Panc1 (cell line): ENCODE measurements around the gene GPD1. TPM values are rescaled to one million over a fixed set of nuclear protein-coding genes. Genes with fewer than 3 reads are reported as not detected.

Source experiments
- ATAC-seq: fragments of 200-7000 bp; cut with Tn5 transposase; 2 replicates; pipeline ENCODE4 v1.9.1; 2020; ENCODE audit warnings: mild to moderate bottlenecking, moderate library complexity
- BruUV-seq: library from RNA; stranded (reverse); fragments of 400-500 nt; replicated peaks from 2 replicates; lab custom pipeline; 2021; lab: Mats Ljungman, UMichigan
- CTCF ChIA-PET: fragments of 300-600 bp; sonication (Branson Sonifier 250); formaldehyde crosslinking; loops from one replicate; lab custom pipeline; 2022; ENCODE audit warnings: antibody characterized with exemption; lab: Charles Lee
- POLR2A ChIA-PET: fragments of 300-600 bp; sonication (Branson Sonifier 250); formaldehyde crosslinking; loops from one replicate; lab custom pipeline; 2022; ENCODE audit warnings: antibody characterized with exemption; lab: Charles Lee
- DNase-seq: peaks from one replicate; pipeline ENCODE4 v3.0.0-alpha.2; 2010; ENCODE audit warnings: low read depth, low spot score
- H3K27ac ChIP-seq: 2 replicates; pipeline ENCODE4 v1.5.1; 2011; ENCODE audit warnings: mild to moderate bottlenecking, low read length, inconsistent platforms
- H3K27me3 ChIP-seq: fragments of 200-500 bp; sonication (Bioruptor generic); 2 replicates; pipeline ENCODE4 v1.6.0; 2014; ENCODE audit warnings: low read length, inconsistent platforms; ENCODE audit not compliant: control insufficient read depth, insufficient read depth
- H3K36me3 ChIP-seq: fragments of 200-500 bp; sonication (Bioruptor generic); 2 replicates; pipeline ENCODE4 v1.5.1; 2014; ENCODE audit warnings: inconsistent platforms, mild to moderate bottlenecking, low read length, moderate library complexity; ENCODE audit not compliant: control insufficient read depth, insufficient read depth
- H3K4me1 ChIP-seq: 2 replicates; pipeline ENCODE4 v1.5.1; 2011; ENCODE audit warnings: inconsistent platforms, mild to moderate bottlenecking, low read length, moderate library complexity; ENCODE audit not compliant: control insufficient read depth, insufficient read depth
- H3K4me3 ChIP-seq, 2 experiments: 2 replicates each; pipeline ENCODE4 v1.5.1; 2011 to 2012; ENCODE audit warnings: low read depth in 2 of 2, low read length in 2 of 2, mild to moderate bottlenecking in 2 of 2, inconsistent platforms in 1 of 2, moderate library complexity in 1 of 2
- H3K9me3 ChIP-seq: fragments of 200-500 bp; sonication (Bioruptor generic); 2 replicates; pipeline ENCODE4 v1.5.1; 2014; ENCODE audit warnings: low read depth, mild to moderate bottlenecking, inconsistent platforms, low read length, moderate library complexity; ENCODE audit not compliant: control insufficient read depth, insufficient read depth
- POLR2AphosphoS5 ChIP-seq: IDR thresholded peaks from 2 replicates; pipeline ENCODE4 v1.6.1; 2012; ENCODE audit warnings: mild to moderate bottlenecking, low read depth, low read length, moderate library complexity
- SIN3A ChIP-seq: IDR thresholded peaks from 2 replicates; pipeline ENCODE4 v1.6.1; 2012; ENCODE audit warnings: low read depth, mild to moderate bottlenecking, low read length, moderate library complexity, borderline replicate concordance; ENCODE audit not compliant: insufficient read depth
- TCF7L2 ChIP-seq: IDR thresholded peaks from 2 replicates; pipeline ENCODE4 v1.6.1; 2011; ENCODE audit warnings: mild to moderate bottlenecking, low read depth, low read length, inconsistent platforms
- in situ Hi-C: cut with HindIII; loops from 2 replicates; pipeline ENCODE4 v1.10.0; 2016; ENCODE audit warnings: low sequenced_read_pairs, low pct_unique_long_range_greater_than_20kb
- intact Hi-C: fragments of 100-400 bp; cut with micrococcal nuclease; formaldehyde crosslinking; loops from one replicate; pipeline ENCODE4 v1.10.0; 2022; ENCODE audit not compliant: unreplicated experiment
- total RNA-seq: library from RNA; stranded (reverse); gene quantifications from one replicate; pipeline ENCODE4 v1.2.1, GENCODE V29; 2021; ENCODE audit not compliant: unreplicated experiment
- TF ChIP-seq, protein P1 (sequence below), 2 experiments: IDR thresholded peaks; 2 replicates each; pipeline ENCODE4 v1.6.1; 2011 to 2012; ENCODE audit warnings: low read depth in 2 of 2, control low read depth in 1 of 2, low read length in 1 of 2, mild to moderate bottlenecking in 1 of 2, moderate library complexity in 1 of 2; ENCODE audit not compliant: insufficient read depth in 1 of 2
- TF ChIP-seq, protein P2 (sequence below): fragments of 450-650 bp; IDR thresholded peaks from 2 replicates; pipeline ENCODE4 v1.5.1; 2017; ENCODE audit warnings: mild to moderate bottlenecking

The GPD1 gene
- total RNA-seq, 1 experiment from 2014 or later = 0.28 TPM

DNA sequence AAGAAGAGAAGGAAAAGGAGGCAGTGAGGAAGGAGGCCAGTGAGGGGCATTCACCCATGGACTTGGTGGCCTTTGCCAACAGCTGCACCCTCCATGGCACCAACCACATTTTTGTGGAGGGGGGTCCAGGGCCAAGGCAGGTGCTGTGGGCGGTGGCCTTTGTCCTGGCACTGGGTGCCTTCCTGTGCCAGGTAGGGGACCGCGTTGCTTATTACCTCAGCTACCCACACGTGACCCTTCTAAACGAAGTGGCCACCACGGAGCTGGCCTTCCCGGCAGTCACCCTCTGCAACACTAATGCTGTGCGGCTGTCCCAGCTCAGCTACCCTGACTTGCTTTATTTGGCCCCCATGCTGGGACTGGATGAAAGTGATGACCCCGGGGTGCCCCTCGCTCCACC is 30.1 kb upstream of the GPD1 start:
- H3K4me3 ChIP-seq = no peak overlapping the region
- no peak overlapping the region for H3K27ac ChIP-seq
- intact Hi-C loops (no loop called here), in situ Hi-C loops (no loop called here)
- no peaks in the 10 kb centered on the region for H3K36me3 ChIP-seq
- TF ChIP-seq POLR2AphosphoS5 = no peak
- TF ChIP-seq TCF7L2 = no peak
- TF ChIP-seq, protein P1, sequence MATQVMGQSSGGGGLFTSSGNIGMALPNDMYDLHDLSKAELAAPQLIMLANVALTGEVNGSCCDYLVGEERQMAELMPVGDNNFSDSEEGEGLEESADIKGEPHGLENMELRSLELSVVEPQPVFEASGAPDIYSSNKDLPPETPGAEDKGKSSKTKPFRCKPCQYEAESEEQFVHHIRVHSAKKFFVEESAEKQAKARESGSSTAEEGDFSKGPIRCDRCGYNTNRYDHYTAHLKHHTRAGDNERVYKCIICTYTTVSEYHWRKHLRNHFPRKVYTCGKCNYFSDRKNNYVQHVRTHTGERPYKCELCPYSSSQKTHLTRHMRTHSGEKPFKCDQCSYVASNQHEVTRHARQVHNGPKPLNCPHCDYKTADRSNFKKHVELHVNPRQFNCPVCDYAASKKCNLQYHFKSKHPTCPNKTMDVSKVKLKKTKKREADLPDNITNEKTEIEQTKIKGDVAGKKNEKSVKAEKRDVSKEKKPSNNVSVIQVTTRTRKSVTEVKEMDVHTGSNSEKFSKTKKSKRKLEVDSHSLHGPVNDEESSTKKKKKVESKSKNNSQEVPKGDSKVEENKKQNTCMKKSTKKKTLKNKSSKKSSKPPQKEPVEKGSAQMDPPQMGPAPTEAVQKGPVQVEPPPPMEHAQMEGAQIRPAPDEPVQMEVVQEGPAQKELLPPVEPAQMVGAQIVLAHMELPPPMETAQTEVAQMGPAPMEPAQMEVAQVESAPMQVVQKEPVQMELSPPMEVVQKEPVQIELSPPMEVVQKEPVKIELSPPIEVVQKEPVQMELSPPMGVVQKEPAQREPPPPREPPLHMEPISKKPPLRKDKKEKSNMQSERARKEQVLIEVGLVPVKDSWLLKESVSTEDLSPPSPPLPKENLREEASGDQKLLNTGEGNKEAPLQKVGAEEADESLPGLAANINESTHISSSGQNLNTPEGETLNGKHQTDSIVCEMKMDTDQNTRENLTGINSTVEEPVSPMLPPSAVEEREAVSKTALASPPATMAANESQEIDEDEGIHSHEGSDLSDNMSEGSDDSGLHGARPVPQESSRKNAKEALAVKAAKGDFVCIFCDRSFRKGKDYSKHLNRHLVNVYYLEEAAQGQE (IDR thresholded peaks at IDR 0.05; ENCODE audit: insufficient read depth in 1 of 2, low read depth in 2 of 2, low read length in 1 of 2) = no peak
- TF ChIP-seq, protein P2, sequence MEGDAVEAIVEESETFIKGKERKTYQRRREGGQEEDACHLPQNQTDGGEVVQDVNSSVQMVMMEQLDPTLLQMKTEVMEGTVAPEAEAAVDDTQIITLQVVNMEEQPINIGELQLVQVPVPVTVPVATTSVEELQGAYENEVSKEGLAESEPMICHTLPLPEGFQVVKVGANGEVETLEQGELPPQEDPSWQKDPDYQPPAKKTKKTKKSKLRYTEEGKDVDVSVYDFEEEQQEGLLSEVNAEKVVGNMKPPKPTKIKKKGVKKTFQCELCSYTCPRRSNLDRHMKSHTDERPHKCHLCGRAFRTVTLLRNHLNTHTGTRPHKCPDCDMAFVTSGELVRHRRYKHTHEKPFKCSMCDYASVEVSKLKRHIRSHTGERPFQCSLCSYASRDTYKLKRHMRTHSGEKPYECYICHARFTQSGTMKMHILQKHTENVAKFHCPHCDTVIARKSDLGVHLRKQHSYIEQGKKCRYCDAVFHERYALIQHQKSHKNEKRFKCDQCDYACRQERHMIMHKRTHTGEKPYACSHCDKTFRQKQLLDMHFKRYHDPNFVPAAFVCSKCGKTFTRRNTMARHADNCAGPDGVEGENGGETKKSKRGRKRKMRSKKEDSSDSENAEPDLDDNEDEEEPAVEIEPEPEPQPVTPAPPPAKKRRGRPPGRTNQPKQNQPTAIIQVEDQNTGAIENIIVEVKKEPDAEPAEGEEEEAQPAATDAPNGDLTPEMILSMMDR = no peak
- no peak for TF ChIP-seq SIN3A
- CTCF ChIA-PET = interaction anchor here (0.7 kb wide), 1 partner anchor 107 kb away, joined by 3 read pairs; no protein-coding TSS in a partner anchor
- BruUV-seq = no TSS peak
- DNase-seq = no peak
- no peak for ATAC-seq
- H3K9me3 ChIP-seq = no peaks in the 10 kb centered on the region
- H3K27me3 ChIP-seq = no peaks in the 10 kb centered on the region
- H3K4me1 ChIP-seq = 0 out of 2 replicates have a peak, but pooled peaks cover 3% of the 10 kb centered on the region
- POLR2A ChIA-PET = interaction anchor here (0.6 kb wide), 1 partner anchor 11 kb away, joined by 13 read pairs; the partner anchor contains the start of gene SMARCD1

DNA sequence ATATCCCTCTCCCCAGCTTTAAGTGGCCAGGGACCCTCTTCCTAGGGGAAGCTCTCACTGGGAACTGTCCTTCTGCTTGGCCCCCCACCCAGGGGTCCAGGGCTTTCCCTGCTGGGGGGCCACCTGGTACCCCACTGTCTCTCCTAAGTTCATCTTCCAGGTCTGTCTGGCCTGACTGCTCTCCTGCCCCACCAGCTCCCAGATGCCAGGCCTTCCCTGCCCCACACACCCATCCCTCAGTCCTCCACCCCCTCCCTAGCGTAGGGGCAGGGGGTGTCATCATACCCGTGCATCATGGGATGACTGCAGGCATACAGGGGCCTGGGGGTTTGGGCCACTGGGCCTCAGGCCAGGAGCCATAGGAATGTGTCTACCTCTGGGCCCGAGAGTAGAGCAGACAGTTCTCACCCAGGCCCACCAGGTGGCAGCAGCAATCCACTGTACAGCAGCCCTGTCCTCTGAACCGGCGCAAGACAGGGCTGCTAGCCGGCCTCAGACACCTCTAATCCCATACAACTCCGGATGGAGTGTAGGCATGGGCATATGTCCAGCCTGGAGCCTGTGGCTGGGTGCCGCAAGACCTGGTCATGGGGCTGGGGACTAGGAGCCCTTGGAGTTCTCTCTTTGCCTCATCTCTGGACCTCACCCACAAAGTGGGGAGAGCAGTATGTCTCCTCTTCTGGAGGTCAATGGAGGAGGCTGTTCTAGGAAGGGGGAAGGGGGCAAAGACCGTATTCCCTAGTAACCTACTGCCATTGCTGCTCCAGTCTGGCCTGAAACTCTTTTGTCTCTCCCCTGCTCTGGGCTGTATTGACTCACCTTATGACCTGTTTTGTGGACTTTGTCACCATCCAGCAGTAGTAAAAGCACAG is 28.6 kb upstream of the GPD1 start:
- in situ Hi-C loops (no loop called here), intact Hi-C loops (loop anchor here (1.0 kb wide), 1 partner anchor 100 kb away; no protein-coding TSS in a partner anchor)
- POLR2A ChIA-PET = no interaction called here
- no peak overlapping the region for H3K4me3 ChIP-seq
- ATAC-seq (peak; percentile 93), DNase-seq (no peak)
- H3K9me3 ChIP-seq = no peaks in the 10 kb centered on the region
- TF ChIP-seq, protein P2 = peak; percentile 95
- no peak for TF ChIP-seq TCF7L2
- TF ChIP-seq, protein P1 (IDR thresholded peaks at IDR 0.05; ENCODE audit: insufficient read depth in 1 of 2, low read depth in 2 of 2, low read length in 1 of 2) = no peak; a peak in 1 of 4 replicates
- H3K4me1 ChIP-seq = 0 out of 2 replicates have a peak, but pooled peaks cover 3% of the 10 kb centered on the region
- CTCF ChIA-PET = interaction anchor here (0.6 to 1.2 kb wide), 4 partner anchors 10 to 234 kb away, joined by 3 to 8 read pairs (median 4); partner anchors contain the start of gene SMARCD1
- H3K27me3 ChIP-seq = no peaks in the 10 kb centered on the region
- H3K36me3 ChIP-seq = no peaks in the 10 kb centered on the region
- H3K27ac ChIP-seq = no peak overlapping the region
- no TSS peak for BruUV-seq
